NCI-H1694 treated with DMSO at 0.1 percent for 48 hours (cell line): ENCODE measurements around the gene CALB2.

Experiments
- DNase-seq: peaks from one replicate; lab custom pipeline; 2025; lab: John Stamatoyannopoulos, UW

CALB2 gene

DNA sequence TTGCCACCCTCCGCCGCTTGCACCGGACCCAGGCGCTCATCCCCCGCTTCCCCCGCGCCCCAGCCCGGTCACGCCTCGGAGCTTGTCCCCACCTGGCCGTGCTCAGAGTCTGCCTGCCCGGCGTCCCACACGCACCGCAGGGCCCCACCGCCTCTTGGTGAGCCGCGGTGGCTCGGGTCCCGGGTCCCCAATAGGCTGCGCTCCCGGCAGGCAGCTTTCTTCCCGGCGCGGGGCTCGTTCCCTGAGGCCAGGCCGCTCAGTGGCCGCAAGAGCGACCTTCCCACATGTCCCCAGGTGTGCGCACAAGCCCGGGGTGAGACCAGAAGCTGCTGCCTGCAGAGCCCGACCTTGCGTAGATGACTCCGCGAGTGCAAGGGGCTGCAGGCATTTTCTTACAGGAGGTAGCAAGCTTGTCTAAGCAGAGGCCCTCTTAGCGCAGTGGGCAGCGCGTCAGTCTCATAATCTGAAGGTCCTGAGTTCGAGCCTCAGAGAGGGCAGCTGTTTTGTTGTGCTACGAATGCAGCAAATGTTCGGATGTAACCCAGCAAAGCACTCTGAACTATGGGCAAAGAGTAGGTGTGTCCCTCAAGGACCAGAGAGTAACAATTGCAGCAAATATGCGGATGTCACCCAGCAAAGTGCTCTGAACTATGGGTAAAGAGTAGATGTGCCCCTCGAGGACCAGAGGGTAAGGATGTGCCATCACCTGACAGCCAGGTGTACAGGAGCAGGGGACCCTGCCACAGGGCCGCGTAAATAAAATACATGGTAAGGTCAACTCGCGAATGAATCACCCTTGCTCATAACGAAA lies 67.8 kb downstream of the CALB2 start:
- DNase-seq = no peak

DNA sequence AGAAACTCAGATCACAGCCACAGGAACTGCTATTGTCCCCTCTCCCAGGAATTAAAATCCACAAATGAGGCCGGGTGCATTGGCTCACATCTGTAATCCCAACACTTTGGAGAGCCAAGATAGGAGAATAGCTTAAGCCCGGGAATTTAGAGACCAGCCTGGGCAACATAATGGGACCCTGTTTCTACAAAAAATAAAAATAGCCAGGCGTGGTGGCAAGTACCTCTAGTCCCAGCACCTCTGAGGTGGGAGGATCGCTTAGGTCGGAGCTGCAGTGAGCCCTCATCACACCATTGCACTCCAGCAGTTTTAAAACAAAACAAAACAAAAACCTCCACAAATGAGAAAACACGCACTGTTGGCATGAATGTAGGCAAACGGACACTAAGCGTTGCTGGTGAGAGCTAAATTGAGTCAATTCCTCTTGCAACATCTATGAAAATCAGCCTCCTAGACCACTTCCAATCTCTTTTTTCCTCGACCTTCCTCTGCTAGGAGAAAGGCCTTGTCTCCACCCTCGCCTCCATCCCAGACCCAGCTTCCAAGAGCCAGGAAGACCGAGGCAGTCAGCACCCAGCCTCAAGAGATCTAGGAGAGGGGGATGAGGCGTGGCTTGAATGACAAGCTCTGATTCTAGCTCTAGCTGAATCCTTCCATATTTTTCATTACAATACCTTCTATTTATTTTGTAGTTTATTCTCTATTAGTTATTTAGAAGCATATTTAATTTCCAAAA lies 68.5 kb downstream of the CALB2 start:
- DNase-seq = no peak

DNA sequence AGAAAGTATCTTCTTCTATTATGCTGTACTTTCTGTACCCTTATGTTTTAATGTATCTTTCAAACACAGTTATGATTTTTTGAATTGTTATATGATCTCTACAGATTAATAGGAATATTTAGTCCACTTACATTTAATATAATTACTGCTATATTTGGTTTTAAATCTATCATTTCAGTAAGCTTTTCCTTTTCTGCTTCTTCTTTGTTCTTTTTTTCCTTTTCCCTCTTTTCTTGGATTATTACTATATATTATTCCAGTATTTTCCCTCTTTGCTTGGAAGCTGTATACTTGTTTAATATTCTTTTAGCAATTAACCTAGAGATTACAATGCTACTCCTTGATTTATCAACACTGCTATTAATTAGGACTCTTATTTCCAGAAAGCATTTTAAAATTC lies 69.9 kb downstream of the CALB2 start:
- no peak for DNase-seq

DNA sequence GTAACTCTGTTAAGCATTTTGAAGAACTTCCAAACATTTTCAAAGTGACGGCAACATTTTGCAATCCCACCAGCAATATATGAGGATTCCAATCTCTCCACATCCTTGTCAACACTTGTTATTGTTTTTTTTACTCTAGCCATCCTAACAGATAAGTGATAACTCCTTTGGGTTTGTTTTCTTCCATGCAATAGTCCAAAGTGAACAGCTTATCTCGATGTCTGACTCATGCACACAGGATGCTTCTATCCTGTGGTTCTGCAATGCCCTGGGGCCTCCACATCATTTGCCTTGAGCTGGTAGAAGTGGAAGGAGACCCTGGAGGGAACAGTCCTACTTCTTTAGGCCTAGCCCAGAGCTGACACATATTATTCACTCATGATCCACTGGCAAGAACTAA lies 70.4 kb downstream of the CALB2 start:
- DNase-seq = no peak

DNA sequence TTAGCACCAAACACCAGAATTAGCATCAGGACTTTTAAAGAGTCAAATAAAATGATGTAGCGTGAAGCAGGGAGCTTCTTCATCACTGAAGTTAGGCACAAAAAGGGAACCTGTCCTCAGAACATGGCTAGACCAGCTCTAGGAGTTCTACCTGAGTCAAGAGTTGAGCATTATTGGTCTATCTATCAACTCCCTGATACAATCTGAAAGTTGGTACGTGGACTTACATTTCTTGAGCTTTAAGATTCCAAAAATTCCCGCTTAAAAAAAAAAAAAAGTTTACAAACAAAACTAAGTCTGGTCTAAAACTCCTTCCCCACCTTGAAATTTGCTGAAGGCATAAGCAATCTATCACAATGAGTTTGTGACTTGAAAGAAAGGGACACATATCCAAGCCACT lies 71.1 kb downstream of the CALB2 start:
- no peak for DNase-seq

DNA sequence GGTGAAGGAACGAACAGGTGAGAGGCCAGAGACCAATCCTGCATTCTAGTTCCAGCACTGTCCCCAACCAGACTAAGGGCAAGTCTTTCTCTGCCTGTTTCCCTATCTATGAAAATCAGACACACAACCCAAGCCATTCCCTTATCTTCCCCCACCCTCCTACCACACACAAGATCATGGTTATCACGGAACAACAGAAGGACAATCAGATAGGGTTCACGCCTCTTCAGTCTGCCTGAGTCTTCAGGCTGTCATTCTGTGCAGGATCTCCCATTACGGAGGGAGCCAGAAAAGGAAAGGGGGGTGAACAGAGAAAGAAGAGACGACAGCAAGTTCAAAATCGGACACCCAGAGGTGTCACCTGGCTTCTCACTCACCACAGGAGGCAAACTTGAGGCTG lies 72.2 kb downstream of the CALB2 start:
- no peak for DNase-seq

DNA sequence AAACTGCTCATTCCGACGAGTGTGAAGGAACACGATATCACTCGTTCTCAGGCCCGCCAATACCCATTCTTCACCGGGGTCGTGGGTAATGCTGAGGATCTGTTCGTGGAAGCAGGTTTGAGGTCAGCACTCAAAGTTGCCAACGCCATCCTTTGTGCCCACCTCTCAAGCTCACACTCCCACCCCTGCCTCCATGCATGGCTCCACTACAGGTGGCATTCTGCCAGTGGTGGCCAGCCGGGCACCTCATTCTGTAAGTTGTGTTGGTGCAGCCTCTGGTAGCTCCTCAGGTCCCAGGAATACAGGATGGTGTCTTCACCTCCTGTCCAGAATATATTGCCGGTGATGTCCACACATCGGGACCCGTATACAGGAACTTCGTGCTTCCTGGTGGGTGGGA lies 72.7 kb downstream of the CALB2 start:
- no peak for DNase-seq

DNA sequence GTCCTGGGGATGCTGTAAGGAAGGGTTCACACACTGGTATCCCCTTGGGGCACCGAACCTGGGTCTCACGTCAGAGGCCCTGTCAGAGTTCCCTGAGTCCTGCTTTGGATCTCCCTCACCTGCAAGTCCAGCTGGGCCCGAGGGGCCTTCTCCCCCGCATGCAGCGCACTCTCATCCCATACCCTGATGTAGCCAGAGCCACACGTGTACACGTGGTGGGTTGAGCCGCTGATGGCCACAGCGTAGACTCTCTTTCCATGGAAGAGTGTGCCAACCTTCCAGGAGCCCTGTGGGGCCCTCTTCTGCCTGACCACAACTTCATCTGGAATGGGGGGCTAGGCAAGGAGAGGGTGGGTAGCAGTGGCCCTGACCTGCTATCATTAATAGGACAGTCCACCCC lies 73.5 kb downstream of the CALB2 start:
- no peak for DNase-seq

DNA sequence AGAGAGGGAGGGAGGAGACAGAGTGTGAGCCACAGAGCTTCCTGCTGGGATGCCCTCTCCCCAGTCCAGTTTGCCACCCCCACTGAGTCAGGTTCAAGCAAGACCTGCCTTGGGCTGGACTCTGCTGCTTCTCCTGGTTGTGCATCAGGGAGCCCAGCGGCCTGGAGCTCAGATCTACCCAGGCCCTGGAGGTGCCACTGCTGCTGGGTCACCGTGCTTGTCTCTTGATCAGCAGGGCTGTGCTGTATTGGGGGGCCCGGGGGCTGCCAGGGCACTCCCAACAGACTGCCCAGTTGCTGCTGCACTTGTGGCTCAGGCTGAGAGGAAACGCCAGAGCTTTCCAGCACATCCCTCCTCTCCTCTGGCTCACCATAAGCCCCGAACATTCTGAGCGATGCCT lies 74.4 kb downstream of the CALB2 start:
- DNase-seq = no peak

DNA sequence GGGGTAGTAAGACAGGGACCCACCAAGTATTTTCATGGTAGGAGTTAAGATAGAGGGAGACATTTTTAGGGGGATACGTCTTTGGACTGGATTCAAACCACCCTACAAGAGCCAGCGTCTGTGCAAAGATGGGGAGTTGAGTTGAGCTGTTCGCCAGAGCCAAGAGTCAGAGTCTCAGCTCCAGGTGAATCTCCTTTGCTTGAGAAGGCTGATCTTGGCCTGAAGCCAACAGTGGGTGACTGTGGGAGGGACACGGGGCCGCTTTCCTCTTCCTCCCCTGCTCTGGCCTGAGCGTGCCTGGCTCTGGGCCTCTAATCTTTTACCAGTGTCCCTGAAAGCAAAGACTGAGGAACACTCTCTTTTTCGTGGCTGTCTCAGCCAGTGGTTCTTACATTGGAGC lies 78.0 kb downstream of the CALB2 start:
- no peak for DNase-seq

DNA sequence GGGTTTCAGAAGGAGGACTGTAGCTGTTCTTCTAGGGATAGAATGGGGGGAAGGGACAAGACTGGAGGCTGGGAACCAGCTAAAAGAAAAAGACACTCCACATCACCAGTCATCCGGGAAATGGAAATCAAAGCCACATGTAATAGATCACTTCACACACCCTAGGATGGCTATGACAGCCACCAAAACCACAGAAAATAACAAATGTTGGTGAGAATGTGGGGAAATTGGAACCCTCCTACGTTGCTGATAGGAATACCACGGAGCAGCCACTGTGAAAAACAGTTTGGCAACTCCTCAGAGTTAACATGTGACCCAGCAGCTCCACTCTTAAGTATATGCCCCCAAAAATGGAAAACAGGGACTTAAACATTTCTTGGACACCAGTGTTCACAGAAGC lies 81.0 kb downstream of the CALB2 start:
- no peak for DNase-seq
